ENCODE measurements around the gene EPHA7.

- no peak for TF ChIP-seq CTCF (conservative IDR thresholded peaks at IDR 0.05 in 1 of 2, IDR thresholded peaks at IDR 0.05 in 1 of 2; ENCODE audit: extremely low read depth in 1 of 2, insufficient read depth in 1 of 2, low read depth in 1 of 2, low read length in 2 of 2)
- no peak for TF ChIP-seq EZH2 (IDR thresholded peaks at IDR 0.05; ENCODE audit: borderline replicate concordance, low read length)
These were observed 101.8 kb downstream of the EPHA7 start for GRCh38 chr6:93317592-93317991.

Data from mammary epithelial cell (primary cell).